Right atrium auricular region (tissue), 2 donors: Measurements from ENCODE around the gene GBE1. TPM values are rescaled to one million over a fixed set of nuclear protein-coding genes. Genes with fewer than 3 reads are reported as not detected.
"Not testable (repeated sequence)": the region's sequence is repeated elsewhere in the genome, so short reads cannot be mapped to it uniquely, and the experiment has no call there.

Experiments used
- DNase-seq: peaks from one replicate; pipeline ENCODE4 v3.0.0-alpha.2; 2019; ENCODE audit warnings: low spot score
- H3K27ac ChIP-seq, 2 donors: fragments of 200-600 bp; sonication (generic); 1 replicate in 1 of 2; 2 replicates in 1 of 2; pipeline ENCODE4 v1.5.1; 2016 to 2019
- H3K27me3 ChIP-seq, 2 donors: fragments of 200-600 bp; sonication (generic); one replicate each; pipeline versions ENCODE4 v1.5.1 to v1.6.0; 2017 to 2019
- H3K36me3 ChIP-seq: fragments of 200-600 bp; sonication (generic); one replicate; pipeline ENCODE4 v1.5.1; 2016
- H3K4me1 ChIP-seq, 2 donors: fragments of 200-600 bp; sonication (generic); one replicate each; pipeline versions ENCODE4 v1.5.1 to v1.6.0; 2017 to 2019
- H3K4me3 ChIP-seq, 2 donors: fragments of 200-600 bp; sonication (generic); 1 replicate in 1 of 2; 2 replicates in 1 of 2; pipeline ENCODE4 v1.5.1; 2017 to 2019; ENCODE audit warnings: mild to moderate bottlenecking in 1 of 2, moderate library complexity in 1 of 2
- H3K9me3 ChIP-seq, 2 donors: fragments of 200-600 bp; sonication (generic); one replicate each; pipeline ENCODE4 v1.5.1; 2019
- total RNA-seq, 2 donors: library from RNA; depleted of rRNA; stranded (reverse); fragments of >200 nt; gene quantifications; one replicate each; pipeline ENCODE4 v1.1.0, GENCODE V29; 2016
- TF ChIP-seq, protein P1 (sequence below), 2 donors: fragments of 200-600 bp; sonication (generic); IDR thresholded peaks; one replicate each; pipeline ENCODE4 v1.5.1; 2019; ENCODE audit warnings: antibody characterized with exemption in 2 of 2

Gene GBE1
- total RNA-seq, 2 donors from 2014 or later, result 52.5 to 72.6 TPM

GRCh38 chr3:81770710-81771109, 9.3 kb upstream of the GBE1 start:
- Histone ChIP-seq H3K4me3 (no peak overlapping the region), H3K9me3 (no peaks in the 10 kb centered on the region), H3K27me3 (no peaks in the 10 kb centered on the region), H3K4me1 (no peaks in the 10 kb centered on the region), H3K36me3 (no peaks in the 10 kb centered on the region), H3K27ac (no peak overlapping the region)
- TF ChIP-seq, protein P1, sequence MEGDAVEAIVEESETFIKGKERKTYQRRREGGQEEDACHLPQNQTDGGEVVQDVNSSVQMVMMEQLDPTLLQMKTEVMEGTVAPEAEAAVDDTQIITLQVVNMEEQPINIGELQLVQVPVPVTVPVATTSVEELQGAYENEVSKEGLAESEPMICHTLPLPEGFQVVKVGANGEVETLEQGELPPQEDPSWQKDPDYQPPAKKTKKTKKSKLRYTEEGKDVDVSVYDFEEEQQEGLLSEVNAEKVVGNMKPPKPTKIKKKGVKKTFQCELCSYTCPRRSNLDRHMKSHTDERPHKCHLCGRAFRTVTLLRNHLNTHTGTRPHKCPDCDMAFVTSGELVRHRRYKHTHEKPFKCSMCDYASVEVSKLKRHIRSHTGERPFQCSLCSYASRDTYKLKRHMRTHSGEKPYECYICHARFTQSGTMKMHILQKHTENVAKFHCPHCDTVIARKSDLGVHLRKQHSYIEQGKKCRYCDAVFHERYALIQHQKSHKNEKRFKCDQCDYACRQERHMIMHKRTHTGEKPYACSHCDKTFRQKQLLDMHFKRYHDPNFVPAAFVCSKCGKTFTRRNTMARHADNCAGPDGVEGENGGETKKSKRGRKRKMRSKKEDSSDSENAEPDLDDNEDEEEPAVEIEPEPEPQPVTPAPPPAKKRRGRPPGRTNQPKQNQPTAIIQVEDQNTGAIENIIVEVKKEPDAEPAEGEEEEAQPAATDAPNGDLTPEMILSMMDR (IDR thresholded peaks at IDR 0.05), result no peak
- DNase-seq, result no peak

DNA sequence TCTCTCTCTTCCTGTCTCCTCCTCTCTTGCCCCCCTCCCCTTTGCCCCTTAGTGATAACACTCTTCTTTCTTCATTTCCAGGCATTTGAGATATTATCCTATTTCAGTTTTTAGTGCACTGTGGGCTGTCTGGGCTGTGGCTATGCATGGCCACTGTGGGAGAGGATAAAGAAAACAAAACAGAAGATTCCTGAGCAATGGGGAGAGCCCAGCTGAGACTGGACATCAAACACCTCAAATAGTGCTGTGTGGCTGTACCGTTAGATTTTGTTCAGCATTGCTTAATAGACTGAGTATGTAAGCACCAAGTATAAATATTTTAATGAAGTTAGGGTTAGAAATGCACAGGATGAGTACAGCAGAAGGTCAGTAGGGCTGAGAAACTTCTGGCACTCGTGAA, 7.9 kb upstream of the GBE1 start:
- H3K4me3 ChIP-seq, result no peak overlapping the region
- H3K36me3 ChIP-seq, result no peaks in the 10 kb centered on the region
- no peak overlapping the region for H3K27ac ChIP-seq
- no peak for DNase-seq
- H3K27me3 ChIP-seq, result no peaks in the 10 kb centered on the region
- TF ChIP-seq, protein P1 (IDR thresholded peaks at IDR 0.05), result no peak
- no peaks in the 10 kb centered on the region for H3K9me3 ChIP-seq
- no peaks in the 10 kb centered on the region for H3K4me1 ChIP-seq

DNA sequence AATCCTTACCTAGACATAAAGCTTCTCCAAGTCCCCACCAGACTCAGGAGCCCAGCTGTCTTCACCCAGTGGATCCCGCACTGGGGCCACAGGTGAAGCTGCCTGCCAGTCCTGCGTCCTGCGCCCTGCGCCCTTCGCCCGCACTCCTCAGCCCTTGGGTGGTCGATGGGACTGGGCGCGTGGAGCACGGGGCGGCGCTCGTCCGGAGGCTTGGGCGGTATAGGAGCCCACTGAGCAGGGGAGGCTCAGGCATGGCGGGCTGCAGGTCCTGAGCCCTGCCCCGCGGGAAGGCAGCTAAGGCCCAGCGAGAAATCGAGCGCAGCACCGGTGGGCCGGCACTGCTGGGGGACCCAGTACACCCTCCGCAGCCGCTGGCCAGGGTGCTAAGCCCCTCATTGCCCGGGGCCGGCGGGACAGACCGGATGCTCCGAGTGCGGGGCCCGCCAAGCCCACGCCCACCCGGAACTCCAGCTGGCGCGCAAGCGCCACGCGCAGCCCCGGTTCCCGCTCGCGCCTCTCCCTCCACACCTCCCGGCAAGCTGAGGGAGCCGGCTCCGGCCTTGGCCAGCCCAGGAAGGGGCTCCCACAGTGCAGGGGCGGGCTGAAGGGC, 5.9 kb upstream of the GBE1 start:
- H3K27me3 ChIP-seq, H3K36me3 ChIP-seq, H3K27ac ChIP-seq, H3K9me3 ChIP-seq, DNase-seq, H3K4me3 ChIP-seq: not testable (repeated sequence)
- H3K4me1 ChIP-seq, result peaks cover 0 to 14% of the 10 kb centered on the region in 2 donors

DNA sequence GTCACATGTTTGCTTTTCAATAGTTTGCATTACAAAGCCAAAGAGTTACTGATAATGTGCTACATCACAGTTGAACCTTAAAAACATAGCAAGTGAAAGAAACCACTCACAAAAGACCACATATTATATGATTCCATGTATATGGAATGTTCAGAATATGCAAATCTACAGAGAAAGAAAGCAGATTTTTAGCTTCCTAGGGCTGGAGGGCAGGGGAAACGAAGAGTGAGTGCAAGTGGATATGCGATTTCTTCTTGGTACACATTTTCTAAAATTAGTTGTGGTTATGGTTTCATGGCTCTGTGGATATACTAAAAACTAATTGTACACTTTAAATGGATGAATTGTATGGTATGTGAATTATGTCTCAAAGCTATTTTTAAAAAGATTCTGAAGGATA, 4.0 kb upstream of the GBE1 start:
- H3K27me3 ChIP-seq, result no peaks in the 10 kb centered on the region

GRCh38 chr3:81764665-81765064, 3.2 kb upstream of the GBE1 start:
- DNase-seq, result no peak
- Histone ChIP-seq H3K4me3 (no peak overlapping the region), H3K36me3 (no peaks in the 10 kb centered on the region), H3K27ac (peak overlapping the region in 1 of 2 donors; percentile 98), H3K9me3 (no peaks in the 10 kb centered on the region), H3K4me1 (peaks cover 0 to 31% of the 10 kb centered on the region in 2 donors), H3K27me3 (no peaks in the 10 kb centered on the region)
- TF ChIP-seq, protein P1 (IDR thresholded peaks at IDR 0.05), result no peak

More for the DNA sequence above, 4.0 kb upstream of the GBE1 start:
- Histone ChIP-seq H3K27ac (no peak overlapping the region), H3K4me1 (peaks cover 0 to 24% of the 10 kb centered on the region in 2 donors), H3K9me3 (no peaks in the 10 kb centered on the region), H3K36me3 (no peaks in the 10 kb centered on the region), H3K4me3 (no peak overlapping the region)
- TF ChIP-seq, protein P1 (IDR thresholded peaks at IDR 0.05), result no peak
- DNase-seq, result no peak

- TF ChIP-seq, protein P1 (IDR thresholded peaks at IDR 0.05), result no peak
- Histone ChIP-seq H3K36me3 (no peaks in the 10 kb centered on the region), H3K4me3 (no peak overlapping the region), H3K27ac (peak overlapping the region; percentile 98 to 99), H3K27me3 (no peaks in the 10 kb centered on the region), H3K4me1 (peaks cover 0 to 35% of the 10 kb centered on the region in 2 donors), H3K9me3 (no peaks in the 10 kb centered on the region)
- DNase-seq, result no peak
Measured at GRCh38 chr3:81764002-81764401, 2.6 kb upstream of the GBE1 start.
